Esophagus muscularis mucosa (tissue), 3 donors: ENCODE data around the gene ENTREP3.
"Not testable (repeated sequence)": the region's sequence is repeated elsewhere in the genome, so short reads cannot be mapped to it uniquely, and the experiment has no call there.

Experiments
- CTCF ChIP-seq, 3 experiments: fragments of 200-600 bp in 2 of 3; fragments of 450-650 bp in 1 of 3; sonication (generic) in 2 of 3; IDR thresholded peaks; one replicate each; pipeline ENCODE4 v1.5.1; 2017 to 2019; ENCODE audit warnings: antibody characterized with exemption in 3 of 3, mild to moderate bottlenecking in 2 of 3, moderate library complexity in 1 of 3
- POLR2A ChIP-seq: fragments of 450-650 bp; IDR thresholded peaks from one replicate; pipeline ENCODE4 v1.6.1; 2017; ENCODE audit warnings: antibody characterized with exemption, moderate library complexity, mild to moderate bottlenecking, low read depth
- POLR2AphosphoS5 ChIP-seq, 2 donors: sonication (generic); formaldehyde crosslinking; IDR thresholded peaks; one replicate each; pipeline ENCODE4 v1.6.1; 2017; ENCODE audit warnings: antibody characterized with exemption in 2 of 2

- not testable (repeated sequence) for TF ChIP-seq CTCF (IDR thresholded peaks at IDR 0.05); POLR2A; POLR2AphosphoS5 (IDR thresholded peaks at IDR 0.05)
These were observed 35.7 kb upstream of the ENTREP3 start for GRCh38 chr1:155291006-155291405.
